Thyroid gland (tissue), 4 donors: ENCODE results near the gene HLA-A. TPM values are rescaled to one million over a fixed set of nuclear protein-coding genes. Genes with fewer than 3 reads are reported as not detected.

Experiments
- DNase-seq, 2 donors: peaks; one replicate each; pipeline ENCODE4 v3.0.0-alpha.2; 2019
- H3K27ac ChIP-seq, 3 donors: fragments of 200-600 bp; sonication (generic); 1 replicate in 2 of 3; 2 replicates in 1 of 3; pipeline ENCODE4 v1.5.1; 2016 to 2019; ENCODE audit warnings: mild to moderate bottlenecking in 1 of 3, moderate library complexity in 1 of 3
- H3K27me3 ChIP-seq: fragments of 200-600 bp; sonication (generic); one replicate; pipeline ENCODE4 v1.5.1; 2019
- H3K36me3 ChIP-seq, 2 donors: fragments of 200-600 bp; sonication (generic); one replicate each; pipeline ENCODE4 v1.5.1; 2016 to 2019
- H3K4me1 ChIP-seq, 2 donors: fragments of 200-600 bp; sonication (generic); one replicate each; pipeline ENCODE4 v1.5.1; 2017 to 2019
- H3K4me3 ChIP-seq, 3 donors: fragments of 200-600 bp; sonication (generic); replicated peaks in 1 of 3; 1 replicate in 2 of 3; 2 replicates in 1 of 3; pipeline ENCODE4 v1.5.1; 2016; ENCODE audit warnings: mild to moderate bottlenecking in 1 of 3
- H3K9me3 ChIP-seq: fragments of 200-600 bp; sonication (generic); one replicate; pipeline ENCODE4 v1.5.1; 2017
- CTCF ChIP-seq, 6 experiments: fragments of 200-600 bp in 3 of 6; fragments of 450-650 bp in 3 of 6; sonication (generic) in 3 of 6; IDR thresholded peaks; one replicate each; pipeline ENCODE4 v1.5.1; 2016 to 2019; ENCODE audit warnings: antibody characterized with exemption in 6 of 6, mild to moderate bottlenecking in 2 of 6, inconsistent platforms in 1 of 6, moderate library complexity in 1 of 6
- POLR2A ChIP-seq, 2 donors: fragments of 450-650 bp; IDR thresholded peaks; one replicate each; pipeline ENCODE4 v1.6.1; 2017; ENCODE audit warnings: antibody characterized with exemption in 2 of 2, mild to moderate bottlenecking in 2 of 2, moderate library complexity in 1 of 2
- WGBS, 2 donors: methylation state at CpG; one replicate each; pipeline ENCODE4 v1.1.5; 2017; 5-methylcytosine and 5-hydroxymethylcytosine counted together
- intact Hi-C: fragments of 100-400 bp; cut with DNase I; formaldehyde crosslinking; loops from one replicate; pipeline ENCODE4 v1.15.1; 2023
- total RNA-seq, 4 donors: library from RNA; depleted of rRNA; stranded (reverse); fragments of >200 nt; gene quantifications; one replicate each; pipeline ENCODE4 v1.2.3, GENCODE V29; 2016

HLA-A gene
- total RNA-seq, 4 donors from 2014 or later: 398 to 842 (median 578) TPM

GRCh38 chr6:29946223-29947076 lies 4.1 kb downstream of the HLA-A start:
- Histone ChIP-seq H3K36me3 (no peaks in the 10 kb centered on the region), H3K27me3 (no peaks in the 10 kb centered on the region), H3K9me3 (no peaks in the 10 kb centered on the region), H3K4me1 (peaks cover 0 to 7% of the 10 kb centered on the region in 2 donors), H3K4me3 (no peak overlapping the region), H3K27ac (no peak overlapping the region)
- TF ChIP-seq POLR2A (IDR thresholded peaks at IDR 0.05) (no peak), CTCF (IDR thresholded peaks at IDR 0.05) (no peak)
- WGBS, 2 donors: 78 to 85% methylated on average over 6 of the region's 6 CpGs
- DNase-seq: no peak
- intact Hi-C loops: no loop called here

GRCh38 chr6:29947077-29947980 lies 5.0 kb downstream of the HLA-A start:
- no peak for DNase-seq
- Histone ChIP-seq H3K9me3 (no peaks in the 10 kb centered on the region), H3K27ac (no peak overlapping the region)

GRCh38 chr6:29948277-29948676 lies 5.9 kb downstream of the HLA-A start:
- Histone ChIP-seq H3K36me3 (no peaks in the 10 kb centered on the region), H3K4me3 (no peak overlapping the region), H3K4me1 (peaks cover 0 to 6% of the 10 kb centered on the region in 2 donors), H3K27me3 (no peaks in the 10 kb centered on the region), H3K27ac (no peak overlapping the region), H3K9me3 (no peaks in the 10 kb centered on the region)
- TF ChIP-seq POLR2A (IDR thresholded peaks at IDR 0.05): no peak
- 92 to 95% methylated on average over 2 of the region's 2 CpGs for WGBS, 2 donors
- no peak for DNase-seq
- intact Hi-C loops: no loop called here

More at GRCh38 chr6:29947077-29947980, 5.0 kb downstream of the HLA-A start:
- TF ChIP-seq POLR2A (IDR thresholded peaks at IDR 0.05) (no peak), CTCF (IDR thresholded peaks at IDR 0.05) (no peak)
- intact Hi-C loops: no loop called here
- Histone ChIP-seq H3K4me1 (peaks cover 0 to 4% of the 10 kb centered on the region in 2 donors), H3K36me3 (no peaks in the 10 kb centered on the region), H3K27me3 (no peaks in the 10 kb centered on the region), H3K4me3 (no peak overlapping the region)
- WGBS, 2 donors: 74 to 84% methylated on average over 3 of the region's 3 CpGs

GRCh38 chr6:29949934-29950333 lies 7.6 kb downstream of the HLA-A start:
- H3K9me3 ChIP-seq: no peaks in the 10 kb centered on the region
- H3K27ac ChIP-seq: no peak overlapping the region
- peaks cover 0 to 3% of the 10 kb centered on the region in 2 donors for H3K4me1 ChIP-seq
- no peak overlapping the region for H3K4me3 ChIP-seq
- TF ChIP-seq POLR2A (IDR thresholded peaks at IDR 0.05): no peak
- no peak for DNase-seq
- no peaks in the 10 kb centered on the region for H3K27me3 ChIP-seq
- H3K36me3 ChIP-seq: no peaks in the 10 kb centered on the region
- 74 to 78% methylated on average over 7 of the region's 7 CpGs for WGBS, 2 donors
- intact Hi-C loops: no loop called here

GRCh38 chr6:29951882-29952281 lies 9.6 kb downstream of the HLA-A start:
- TF ChIP-seq POLR2A (IDR thresholded peaks at IDR 0.05) (no peak), CTCF (IDR thresholded peaks at IDR 0.05) (no peak)
- intact Hi-C loops: no loop called here
- Histone ChIP-seq H3K27me3 (no peaks in the 10 kb centered on the region), H3K27ac (no peak overlapping the region), H3K9me3 (no peaks in the 10 kb centered on the region), H3K4me3 (no peak overlapping the region), H3K4me1 (peaks cover 0 to 3% of the 10 kb centered on the region in 2 donors), H3K36me3 (no peaks in the 10 kb centered on the region)
- DNase-seq: no peak
- 73 to 77% methylated on average over 3 of the region's 3 CpGs for WGBS, 2 donors
